Mesothelial cell of epicardium (in vitro differentiated cells): Measurements from ENCODE around the gene GOLGA2. TPM values are rescaled to one million over a fixed set of nuclear protein-coding genes. Genes with fewer than 3 reads are reported as not detected.

Source experiments
- DNase-seq, 2 experiments: peaks; one replicate each; pipeline ENCODE4 v3.0.0; 2021; ENCODE audit warnings: low spot score in 2 of 2; ENCODE audit not compliant: unreplicated experiment in 2 of 2
- H3K27ac Mint-ChIP-seq: 2 replicates; pipeline ENCODE4 v1.8.0; 2021; ENCODE audit warnings: mixed read lengths
- H3K27me3 Mint-ChIP-seq: 2 replicates; pipeline ENCODE4 v1.8.0; 2021; ENCODE audit warnings: low read depth, mixed read lengths
- H3K36me3 Mint-ChIP-seq: 2 replicates; pipeline ENCODE4 v1.8.0; 2021; ENCODE audit warnings: mixed read lengths
- H3K4me1 Mint-ChIP-seq: 2 replicates; pipeline ENCODE4 v1.8.0; 2021; ENCODE audit warnings: mixed read lengths
- H3K4me3 Mint-ChIP-seq: 2 replicates; pipeline ENCODE4 v1.8.0; 2021; ENCODE audit warnings: mild to moderate bottlenecking, moderate library complexity, mixed read lengths
- H3K9me3 Mint-ChIP-seq: 2 replicates; pipeline ENCODE4 v1.8.0; 2021; ENCODE audit warnings: mixed read lengths
- CTCF ChIP-seq: fragments of 200-600 bp; sonication (generic); IDR thresholded peaks from one replicate; pipeline ENCODE4 v1.5.0; 2021; ENCODE audit warnings: antibody characterized with exemption; ENCODE audit not compliant: unreplicated experiment
- total RNA-seq: library from RNA; stranded (reverse); gene quantifications from 3 replicates; pipeline ENCODE4 v1.2.1, GENCODE V29; 2021

The GOLGA2 gene
- total RNA-seq, 1 donor from 2014 or later, result 195 TPM

GRCh38 chr9:128226412-128226801 lies 49.4 kb downstream of the GOLGA2 start:
- DNase-seq, result no peak
- TF ChIP-seq CTCF, result no peak
- Mint-ChIP-seq H3K4me3 (no peak overlapping the region), H3K9me3 (no peaks in the 10 kb centered on the region), H3K27ac (no peak overlapping the region), H3K4me1 (no peaks in the 10 kb centered on the region), H3K27me3 (no peaks in the 10 kb centered on the region), H3K36me3 (peaks cover 10% of the 10 kb centered on the region)

GRCh38 chr9:128225770-128226411 lies 49.9 kb downstream of the GOLGA2 start:
- H3K36me3 Mint-ChIP-seq, result peaks cover 10% of the 10 kb centered on the region
- no peaks in the 10 kb centered on the region for H3K9me3 Mint-ChIP-seq
- no peak overlapping the region for H3K4me3 Mint-ChIP-seq
- DNase-seq, result no peak
- H3K27me3 Mint-ChIP-seq, result no peaks in the 10 kb centered on the region
- no peak for TF ChIP-seq CTCF
- no peak overlapping the region for H3K27ac Mint-ChIP-seq
- H3K4me1 Mint-ChIP-seq, result no peaks in the 10 kb centered on the region

GRCh38 chr9:128224877-128225276 lies 50.9 kb downstream of the GOLGA2 start:
- DNase-seq, result no peak
- H3K27me3 Mint-ChIP-seq, result no peaks in the 10 kb centered on the region
- H3K36me3 Mint-ChIP-seq, result peaks cover 10% of the 10 kb centered on the region
- H3K4me1 Mint-ChIP-seq, result no peaks in the 10 kb centered on the region
- no peak overlapping the region for H3K4me3 Mint-ChIP-seq
- TF ChIP-seq CTCF, result no peak
- H3K27ac Mint-ChIP-seq, result no peak overlapping the region
- H3K9me3 Mint-ChIP-seq, result no peaks in the 10 kb centered on the region

- Mint-ChIP-seq H3K27me3 (no peaks in the 10 kb centered on the region), H3K27ac (no peak overlapping the region), H3K4me3 (no peak overlapping the region), H3K36me3 (peaks cover 12% of the 10 kb centered on the region), H3K4me1 (peaks cover 7% of the 10 kb centered on the region), H3K9me3 (no peaks in the 10 kb centered on the region)
- DNase-seq, result no peak
- TF ChIP-seq CTCF, result no peak
Measured at GRCh38 chr9:128222880-128223670, 52.7 kb downstream of the GOLGA2 start.

- no peak for TF ChIP-seq CTCF
- Mint-ChIP-seq H3K27ac (no peak overlapping the region), H3K4me3 (no peak overlapping the region)
Measured at GRCh38 chr9:128222026-128222425, 53.8 kb downstream of the GOLGA2 start.

More at GRCh38 chr9:128222026-128222425, 53.8 kb downstream of the GOLGA2 start:
- Mint-ChIP-seq H3K9me3 (no peaks in the 10 kb centered on the region), H3K4me1 (peaks cover 8% of the 10 kb centered on the region), H3K27me3 (no peaks in the 10 kb centered on the region), H3K36me3 (peaks cover 10% of the 10 kb centered on the region)
- no peak for DNase-seq
